ENCODE measurements around the gene NAALADL2.

- TF ChIP-seq POLR2A (IDR thresholded peaks at IDR 0.05; ENCODE audit: low read length) = no peak
- TF ChIP-seq GATA1 (IDR thresholded peaks at IDR 0.05; ENCODE audit: low read depth, low read length) = no peak
Observed at GRCh38 chr3:175735866-175736265, 876.7 kb downstream of the NAALADL2 start.

All from erythroblast (primary cell).